ENCODE results near the gene CDKAL1.

- TF ChIP-seq POLR2AphosphoS5 (IDR thresholded peaks at IDR 0.05): no peak
- no peak for TF ChIP-seq CTCF (IDR thresholded peaks at IDR 0.05)
- no peak for TF ChIP-seq EP300 (IDR thresholded peaks at IDR 0.05)
- no peak for TF ChIP-seq POLR2A (IDR thresholded peaks at IDR 0.05; ENCODE audit: low read depth)
Observed at GRCh38 chr6:20802596-20802995, 268.3 kb downstream of the CDKAL1 start.

Data from esophagus muscularis mucosa (tissue), 4 donors.